HG03378 (cell line): ENCODE measurements around the gene MN1.
"Not testable (repeated sequence)": the region's sequence is repeated elsewhere in the genome, so short reads cannot be mapped to it uniquely, and the experiment has no call there.

Source experiments
- ATAC-seq: cut with Tn5 transposase; IDR thresholded peaks from one replicate; pipeline ENCODE4 v1.9.1; 2021; ENCODE audit warnings: mild to moderate bottlenecking, moderate library complexity; ENCODE audit not compliant: unreplicated experiment

Gene MN1

GRCh38 chr22:27746918-27747317 lies 54.6 kb downstream of the MN1 start:
- ATAC-seq = no peak

DNA sequence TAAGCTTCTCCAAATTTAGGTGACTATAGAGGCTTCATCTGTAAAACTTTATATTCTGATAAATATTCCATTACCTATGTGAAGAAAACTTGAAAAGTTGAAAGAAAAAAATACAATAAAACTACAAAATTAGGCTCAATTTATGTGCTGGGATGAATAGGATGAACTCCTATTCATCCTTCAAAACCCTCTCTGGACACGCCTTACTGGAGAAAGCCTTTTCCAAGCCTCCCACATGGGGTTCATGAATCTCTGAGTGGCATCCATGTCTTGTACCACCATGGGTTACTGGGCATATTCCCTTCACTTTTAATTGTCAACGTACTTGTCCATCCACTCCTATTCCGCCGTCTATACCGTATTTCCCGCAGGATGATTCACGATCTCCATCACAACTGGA lies 55.7 kb downstream of the MN1 start:
- ATAC-seq = no peak

- no peak for ATAC-seq
Observed at GRCh38 chr22:27745154-27745553, 56.4 kb downstream of the MN1 start.

- ATAC-seq = not testable (repeated sequence)
Observed at GRCh38 chr22:27744078-27744477, 57.5 kb downstream of the MN1 start.

- ATAC-seq = no peak
Observed at GRCh38 chr22:27740202-27740748, 61.3 kb downstream of the MN1 start.

- no peak for ATAC-seq
Observed at GRCh38 chr22:27737521-27737920, 64.0 kb downstream of the MN1 start.

GRCh38 chr22:27734066-27734465 lies 67.5 kb downstream of the MN1 start:
- no peak for ATAC-seq

DNA sequence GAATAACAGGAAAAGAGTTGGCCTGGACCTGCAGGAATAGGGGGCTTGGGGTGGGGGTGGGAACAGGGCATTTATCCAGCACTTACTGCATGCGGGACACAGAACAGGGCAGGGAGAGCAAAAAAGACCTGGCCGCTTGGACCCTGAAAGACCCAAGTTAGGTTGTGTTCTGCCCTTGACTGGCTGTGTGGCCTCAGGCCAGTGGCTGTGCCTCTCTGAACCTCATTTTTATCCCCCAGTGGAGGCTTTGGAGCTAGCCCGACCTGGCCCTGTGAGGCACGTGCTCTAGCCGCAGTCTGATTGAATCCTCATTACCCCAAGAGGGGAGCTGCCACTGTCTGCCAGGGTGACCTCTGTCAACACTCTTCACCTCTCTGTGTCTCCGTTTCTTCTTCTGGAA lies 68.7 kb downstream of the MN1 start:
- ATAC-seq = no peak

GRCh38 chr22:27732391-27732790 lies 69.2 kb downstream of the MN1 start:
- ATAC-seq = no peak

GRCh38 chr22:27731621-27732020 lies 69.9 kb downstream of the MN1 start:
- no peak for ATAC-seq

- no peak for ATAC-seq
Observed at GRCh38 chr22:27730641-27731433, 70.7 kb downstream of the MN1 start.

GRCh38 chr22:27729246-27729645 lies 72.3 kb downstream of the MN1 start:
- ATAC-seq = no peak

- ATAC-seq = no peak
Observed at GRCh38 chr22:27727673-27728451, 73.7 kb downstream of the MN1 start.

DNA sequence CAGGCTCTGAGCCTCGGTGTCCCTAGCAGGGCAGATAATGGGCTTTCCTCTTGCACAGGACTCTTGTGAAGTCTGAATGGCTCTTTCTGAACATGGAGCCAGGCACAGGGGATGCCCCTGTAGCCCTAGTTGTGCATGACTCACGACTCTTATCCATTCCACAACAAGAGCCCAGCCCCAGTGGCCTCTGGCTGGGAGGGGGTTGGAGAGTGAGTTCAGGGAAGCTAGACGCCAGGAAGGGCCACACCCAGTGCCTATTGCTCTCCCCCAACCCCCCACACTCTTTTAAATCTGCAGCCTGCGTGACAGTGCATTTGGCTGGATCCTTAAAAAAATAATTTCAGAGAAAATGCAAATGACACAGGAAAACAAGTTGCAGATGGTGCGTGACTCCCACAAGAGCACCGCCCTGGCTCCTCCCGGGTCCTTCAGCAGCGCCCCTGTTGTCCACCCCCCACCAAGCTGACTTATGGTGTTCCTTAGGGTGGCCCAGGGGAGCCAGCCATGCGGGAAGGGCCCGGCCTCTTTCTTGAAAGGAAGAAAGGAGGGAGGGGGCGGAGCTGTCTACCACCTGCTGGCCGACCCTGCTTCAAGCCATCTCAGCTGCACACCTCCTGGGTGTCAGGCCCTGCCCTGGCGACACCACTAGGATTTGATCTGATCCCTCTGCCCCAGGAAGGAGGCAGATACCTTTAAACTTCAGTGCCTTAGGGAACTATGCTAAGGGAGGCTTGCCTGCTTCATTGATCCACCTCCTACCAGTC lies 74.7 kb downstream of the MN1 start:
- no peak for ATAC-seq

DNA sequence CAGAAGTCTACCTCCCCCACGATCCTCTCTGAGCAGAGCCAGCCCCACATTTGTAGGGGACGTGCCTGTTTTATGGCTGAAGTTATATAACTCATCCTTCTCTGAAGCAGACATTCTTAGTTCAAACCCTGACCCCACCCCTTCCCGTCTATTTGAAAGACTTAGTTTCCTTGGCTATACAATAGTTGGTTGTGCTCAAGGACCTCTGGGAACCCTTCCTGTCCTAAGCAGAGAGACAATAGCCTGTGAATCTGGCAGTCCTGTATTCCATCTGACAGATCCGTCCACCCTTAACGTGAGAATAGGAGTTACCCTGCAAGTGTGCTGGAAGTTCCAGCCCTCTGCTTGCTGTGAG lies 75.2 kb downstream of the MN1 start:
- no peak for ATAC-seq

- no peak for ATAC-seq
Observed at GRCh38 chr22:27725661-27726060, 75.9 kb downstream of the MN1 start.

DNA sequence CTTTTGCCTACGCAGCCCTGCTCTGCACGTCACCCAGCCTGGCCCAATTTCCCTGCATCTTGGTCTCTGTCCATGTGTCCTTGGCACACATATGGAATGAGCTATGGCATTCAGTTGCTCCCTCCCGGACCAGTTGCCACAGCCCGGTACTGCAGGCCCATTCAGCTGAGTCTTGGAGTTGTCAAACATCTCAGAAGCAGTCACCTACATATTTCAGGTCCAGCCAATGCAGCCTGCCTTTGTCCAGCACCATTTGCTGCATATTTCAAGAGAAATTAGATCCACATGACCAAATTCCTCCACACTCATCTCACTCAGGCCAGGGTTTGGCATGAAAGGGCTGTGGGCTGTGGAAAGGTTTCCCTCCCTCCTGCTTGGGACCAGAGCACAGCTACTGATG lies 76.8 kb downstream of the MN1 start:
- ATAC-seq = no peak

DNA sequence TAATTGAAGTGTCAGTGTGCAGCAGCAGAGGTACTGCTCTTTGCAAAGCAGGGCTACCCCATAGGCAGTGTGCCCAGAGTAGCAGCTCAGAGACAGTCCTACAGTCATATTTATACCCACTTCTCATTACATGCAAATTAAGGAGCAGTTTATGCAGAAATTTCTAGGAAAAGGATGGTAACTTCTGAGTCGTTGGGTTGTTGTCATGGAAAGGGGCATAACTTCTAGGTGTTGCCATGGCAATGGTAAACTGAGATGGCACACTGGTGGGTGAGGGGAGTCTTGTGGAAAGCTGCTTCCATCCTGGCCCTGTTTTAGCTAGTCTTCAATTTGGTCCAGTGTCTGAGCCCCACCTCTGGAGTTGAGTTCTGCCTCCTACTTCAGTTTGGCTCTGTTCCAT lies 77.4 kb downstream of the MN1 start:
- ATAC-seq = no peak

GRCh38 chr22:27723708-27724107 lies 77.8 kb downstream of the MN1 start:
- ATAC-seq = no peak

- no peak for ATAC-seq
Observed at GRCh38 chr22:27723158-27723557, 78.4 kb downstream of the MN1 start.

DNA sequence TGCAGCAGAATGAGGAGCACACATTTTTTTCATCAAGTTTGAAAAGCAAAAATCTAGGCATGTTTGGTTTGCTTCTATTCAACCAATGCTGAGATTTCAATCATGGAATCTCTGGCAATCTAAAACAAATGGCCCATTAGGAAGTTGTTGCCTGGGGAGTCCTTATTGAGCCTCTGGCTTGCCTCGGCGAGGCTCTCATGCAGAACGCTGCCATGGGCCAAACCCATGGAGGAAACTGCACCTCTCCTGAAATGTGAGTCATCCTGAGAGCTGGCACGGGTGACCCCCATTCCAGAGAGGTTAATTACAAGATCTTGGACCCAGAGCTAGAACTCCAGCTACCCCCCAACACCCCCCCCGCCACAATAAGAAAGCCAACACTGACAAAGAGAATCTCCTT lies 80.7 kb downstream of the MN1 start:
- ATAC-seq = no peak
